Inferior parietal cortex (tissue), 1 donor: ENCODE data around the gene THBS4.
A peak's percentile ranks its signal among the peaks of the same experiment; 100 is the strongest.

Experiments
- DNase-seq: peaks from one replicate; pipeline ENCODE4 v3.0.0-alpha.2; 2016; ENCODE audit errors: extremely low spot score

The THBS4 gene

GRCh38 chr5:80034962-80035821 is at the start of gene THBS4:
TSS of gene THBS4 (plus strand) at chr5:80035348. CDS start at chr5:80035538, 190 bp downstream.
- DNase-seq: no peak

- DNase-seq: no peak
Observed at GRCh38 chr5:79986260-79986659, 48.9 kb upstream of the THBS4 start.

- DNase-seq: no peak
Observed at GRCh38 chr5:79990205-79990597, 44.9 kb upstream of the THBS4 start.

GRCh38 chr5:79990598-79991507 is 44.3 kb upstream of the THBS4 start, which contains the start of gene MTX3:
TSS of gene MTX3 (minus strand) at chr5:79991262. CDS start at chr5:79991238, 24 bp downstream.
- DNase-seq: peak; percentile 94

DNA sequence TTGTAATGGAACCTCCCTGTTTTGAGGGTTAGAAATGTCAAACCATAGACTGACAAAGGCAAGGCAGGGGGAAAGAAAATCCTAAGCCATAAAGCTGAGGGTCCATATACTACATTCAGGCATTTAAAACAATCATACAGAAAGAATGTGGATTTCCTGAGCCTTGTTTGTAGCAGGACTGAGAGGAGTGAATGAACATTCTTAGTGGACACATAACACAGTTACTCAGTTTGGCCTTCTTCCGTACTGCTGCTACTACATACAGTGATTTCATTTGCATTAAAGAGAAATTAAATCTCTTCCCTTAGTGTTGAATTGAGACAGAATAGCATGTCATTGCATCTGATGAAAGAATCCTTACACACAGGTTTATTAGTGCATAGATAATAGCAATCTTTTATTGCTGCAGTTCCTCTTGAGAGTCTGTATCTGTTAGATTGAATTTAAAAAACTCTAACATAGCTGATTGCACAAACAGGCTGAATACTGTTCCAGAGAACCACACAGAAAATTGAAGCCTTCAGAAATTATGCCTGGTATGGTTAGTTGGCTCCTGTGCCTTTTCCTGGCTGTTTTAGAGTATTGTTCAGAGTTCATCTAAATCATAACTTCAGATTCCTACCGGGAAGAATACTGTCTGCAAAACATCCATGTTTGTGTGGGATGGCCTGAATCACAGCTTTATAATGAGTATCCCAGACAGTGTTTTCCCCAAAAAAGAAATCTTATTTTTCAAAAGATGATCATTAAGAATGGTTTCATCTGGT is 42.1 kb upstream of the THBS4 start:
- no peak for DNase-seq

DNA sequence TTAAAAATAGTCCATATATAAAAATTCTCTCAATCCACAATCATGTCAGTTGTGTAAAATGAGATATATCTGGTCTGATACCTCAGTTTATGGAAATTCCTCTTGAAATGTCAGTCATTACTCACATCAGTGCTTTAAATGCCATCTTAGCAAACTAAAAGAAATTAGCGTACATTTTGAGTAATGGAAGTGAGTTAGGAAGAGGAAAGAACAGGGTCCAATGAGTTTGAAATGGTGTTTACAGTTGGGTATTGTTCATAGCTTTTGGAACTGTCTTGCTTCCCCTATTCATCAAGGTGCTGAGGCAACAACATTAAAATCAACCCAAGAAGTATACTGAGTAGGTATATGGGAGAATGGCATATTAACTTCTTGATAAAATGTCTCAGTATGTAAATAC is 35.4 kb upstream of the THBS4 start:
- no peak for DNase-seq

DNA sequence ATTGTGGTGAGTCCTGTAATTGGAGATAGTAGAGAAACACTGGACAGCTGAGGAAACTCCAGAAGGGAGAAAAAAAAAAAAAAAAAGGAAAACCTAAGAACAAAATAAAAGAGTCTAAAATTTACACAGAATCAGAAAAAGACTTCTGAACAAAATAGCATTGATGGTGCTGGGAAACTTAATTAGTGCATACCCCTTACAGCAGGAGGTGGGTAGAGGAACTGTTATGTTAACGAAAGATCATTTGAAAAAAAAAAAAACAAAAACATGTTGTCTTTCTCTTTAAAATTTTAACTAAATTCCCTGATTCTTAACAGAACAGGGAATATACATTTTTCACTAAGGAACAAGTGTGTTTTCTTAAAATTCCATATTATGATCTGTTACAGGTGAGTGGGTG is 32.5 kb upstream of the THBS4 start:
- DNase-seq: no peak

DNA sequence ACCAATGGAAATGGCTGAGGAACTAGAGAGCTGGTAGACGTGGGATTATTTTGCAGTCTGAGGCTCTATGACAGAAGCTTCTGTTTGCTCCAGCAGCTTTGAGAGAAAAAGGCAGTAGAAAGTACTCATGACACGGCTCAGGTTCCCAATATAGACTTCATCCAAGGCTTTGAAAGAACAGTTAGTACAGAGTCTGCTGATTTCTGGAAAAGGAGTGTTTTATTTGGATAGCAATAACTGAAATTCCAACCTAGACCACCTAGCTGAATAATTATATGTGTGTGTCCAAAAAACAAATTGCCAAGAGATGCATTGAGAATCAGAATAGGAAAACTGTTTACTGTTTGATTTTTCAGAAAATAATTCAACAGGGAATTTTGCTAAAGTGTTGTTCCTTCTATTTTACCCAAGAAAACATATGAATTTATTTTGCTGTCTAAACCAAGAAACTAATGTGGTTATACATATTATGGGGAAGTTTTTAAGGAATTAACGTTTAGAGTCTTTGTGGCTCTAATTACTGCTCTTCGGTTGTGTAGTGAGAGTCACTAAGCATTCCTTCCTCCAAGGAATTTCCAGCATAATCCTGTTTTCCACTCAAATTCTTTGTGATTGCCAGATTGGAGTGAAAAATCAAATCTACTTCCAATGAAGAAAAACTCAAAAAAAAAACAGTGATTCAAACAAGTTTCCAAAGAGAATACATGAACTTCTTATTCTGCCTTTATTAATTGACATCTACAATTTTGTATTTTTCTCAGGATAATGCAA is 26.0 kb upstream of the THBS4 start:
- DNase-seq: peak; percentile 35

DNA sequence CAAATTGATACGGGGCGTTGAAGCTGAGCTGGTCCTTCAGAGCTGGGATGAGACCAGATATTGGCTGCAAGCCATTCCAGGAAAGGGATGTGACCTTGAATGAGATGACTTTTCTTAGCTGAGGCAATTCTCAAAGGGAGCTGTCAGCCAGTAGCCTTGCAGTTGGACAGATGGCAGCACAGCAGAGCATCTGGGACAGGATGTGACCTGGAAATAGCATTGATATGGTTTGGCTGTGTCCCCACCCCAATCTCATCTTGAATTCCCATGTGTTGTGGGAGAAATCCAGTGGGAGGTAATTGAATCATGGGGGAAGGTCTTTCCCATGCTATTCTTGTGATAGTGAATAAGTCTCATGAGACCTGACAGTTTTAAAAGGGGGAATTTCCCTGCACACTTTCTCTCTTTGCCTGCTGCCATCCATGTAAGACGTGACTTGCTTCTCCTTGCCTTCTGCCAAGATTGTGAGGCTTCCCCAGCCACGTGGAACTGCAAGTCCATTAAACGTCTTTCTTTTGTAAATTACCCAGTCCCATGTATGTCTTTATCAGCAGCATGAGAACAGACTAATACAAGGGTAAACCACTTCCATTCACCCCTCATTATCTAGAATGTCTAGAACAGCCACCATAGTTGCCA is 24.3 kb upstream of the THBS4 start:
- DNase-seq: no peak

GRCh38 chr5:80025069-80025468 is 10.1 kb upstream of the THBS4 start:
- DNase-seq: no peak

GRCh38 chr5:80026841-80027240 is 8.3 kb upstream of the THBS4 start:
- DNase-seq: no peak

GRCh38 chr5:80031109-80031508 is 4.0 kb upstream of the THBS4 start:
- DNase-seq: no peak

DNA sequence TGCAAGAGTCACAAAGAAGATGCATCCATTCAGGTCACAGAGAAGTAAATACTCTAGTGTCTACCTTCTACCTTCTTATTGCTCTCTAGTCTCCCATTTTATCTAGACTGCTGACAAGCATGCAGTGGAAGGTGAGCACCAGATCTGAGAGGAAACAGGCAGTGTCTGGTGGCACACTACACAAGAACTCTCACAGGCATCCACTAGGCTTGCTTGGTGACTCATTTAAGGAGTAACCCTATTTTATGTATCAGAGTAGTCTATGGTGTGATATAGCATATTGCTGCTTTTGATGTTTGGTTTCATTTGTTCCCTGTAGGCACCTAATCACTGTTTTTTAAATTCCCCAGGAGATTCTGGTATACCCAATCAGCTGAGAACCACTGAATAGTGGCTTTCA is 1.6 kb upstream of the THBS4 start:
- no peak for DNase-seq

DNA sequence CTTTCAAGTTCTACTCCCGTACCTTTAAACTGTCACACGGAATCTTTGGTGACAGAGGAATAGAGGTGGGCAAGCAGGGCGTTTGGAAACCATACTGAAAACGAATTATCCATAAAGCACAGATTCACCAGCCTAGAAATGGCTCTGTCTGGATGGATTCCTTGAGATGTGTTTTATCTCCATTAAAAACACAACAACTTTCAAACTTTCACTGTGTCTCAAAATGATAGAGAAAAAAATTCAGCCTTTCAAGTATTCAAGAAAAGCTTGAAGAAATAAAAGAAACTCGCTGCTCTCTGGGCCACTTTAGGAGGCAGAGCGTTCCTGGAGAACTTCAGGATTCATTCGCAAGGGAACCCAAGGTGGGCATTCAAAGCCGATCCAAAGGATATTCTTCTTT is 589 bp upstream of the THBS4 start:
- DNase-seq: no peak

DNA sequence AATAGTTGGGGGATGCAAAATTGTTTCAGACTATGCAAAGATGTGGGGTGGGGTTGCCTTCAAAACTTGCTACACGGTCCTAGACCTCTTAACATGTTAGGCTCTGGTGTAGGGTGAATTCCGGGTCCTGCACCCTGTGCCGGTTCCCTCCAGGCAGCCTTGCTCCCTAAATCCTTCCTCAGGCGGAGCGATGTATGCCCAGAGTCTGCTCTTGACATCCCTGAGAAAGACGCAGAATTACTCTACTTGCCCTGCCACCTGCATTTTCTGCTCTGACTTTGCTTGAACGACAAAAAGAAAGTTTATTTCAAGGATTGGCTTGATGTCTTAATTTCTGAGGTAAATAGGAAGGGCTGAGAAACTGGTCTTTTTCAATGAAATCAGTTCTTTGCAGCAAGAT is 691 bp downstream of the THBS4 start:
- no peak for DNase-seq

DNA sequence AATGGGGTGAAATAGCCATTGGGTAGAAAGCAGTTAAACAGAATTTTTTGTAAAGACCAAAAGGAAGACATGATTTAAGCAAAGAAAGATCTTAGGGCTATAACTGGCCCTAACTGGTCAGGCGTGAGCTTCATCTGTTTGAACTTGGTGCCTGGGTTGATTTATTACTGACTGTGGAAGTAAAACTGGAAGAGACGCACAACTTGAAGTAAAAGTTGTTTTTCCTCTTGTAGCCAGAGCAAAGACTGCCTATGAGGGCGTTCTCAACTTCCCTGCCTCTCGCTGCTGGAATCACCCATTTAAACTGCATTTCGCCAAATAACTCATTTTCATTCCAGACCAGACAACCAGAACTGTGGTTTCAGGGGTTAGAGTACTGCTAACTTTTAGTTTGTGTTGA is 1.5 kb downstream of the THBS4 start:
- no peak for DNase-seq

GRCh38 chr5:80037366-80037765 is 2.2 kb downstream of the THBS4 start:
- no peak for DNase-seq

DNA sequence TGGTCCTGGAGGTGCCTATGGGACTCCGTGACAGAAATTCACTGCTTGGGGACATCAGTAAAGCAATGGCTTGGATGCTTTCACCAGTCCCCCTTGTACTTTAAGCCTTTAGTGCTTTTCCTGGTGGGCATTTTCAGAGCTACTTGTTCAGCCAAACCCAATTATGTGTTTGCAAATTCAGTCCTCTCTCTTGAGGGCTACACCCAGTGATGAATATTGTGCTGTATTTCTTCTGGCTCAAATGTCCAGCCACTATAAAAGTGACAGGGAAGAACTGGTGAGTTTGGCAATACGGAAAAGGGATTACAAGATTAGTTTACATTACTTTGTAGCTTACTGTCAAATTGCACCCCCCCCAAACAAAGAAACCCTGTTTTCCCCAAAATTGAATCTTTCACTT is 4.5 kb downstream of the THBS4 start:
- no peak for DNase-seq

DNA sequence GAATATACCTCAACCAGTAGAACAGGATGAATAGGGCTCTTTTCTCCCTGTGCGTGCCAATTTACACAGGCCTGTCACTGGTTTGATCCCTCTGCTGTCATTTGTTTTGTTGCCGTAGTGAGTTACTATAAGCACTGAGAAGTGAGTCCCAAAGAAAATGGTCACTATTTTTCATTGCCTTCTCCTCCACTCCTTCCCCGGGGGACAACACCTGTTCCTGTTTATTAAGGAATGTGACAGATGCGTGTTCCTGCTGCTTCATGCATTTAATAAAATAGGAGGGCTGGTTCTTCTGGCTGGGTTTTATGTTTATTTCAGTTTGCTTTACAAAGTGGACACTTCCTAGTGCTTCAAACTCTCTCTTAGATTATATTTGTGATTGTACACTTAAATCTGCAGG is 6.4 kb downstream of the THBS4 start:
- no peak for DNase-seq

GRCh38 chr5:80042330-80042729 is 7.2 kb downstream of the THBS4 start:
- no peak for DNase-seq

GRCh38 chr5:80043187-80043586 is 8.0 kb downstream of the THBS4 start:
- DNase-seq: no peak
